ENCODE data around the gene TEX35.
"Not testable (repeated sequence)": the region's sequence is repeated elsewhere in the genome, so short reads cannot be mapped to it uniquely, and the experiment has no call there.

The TEX35 gene

DNA sequence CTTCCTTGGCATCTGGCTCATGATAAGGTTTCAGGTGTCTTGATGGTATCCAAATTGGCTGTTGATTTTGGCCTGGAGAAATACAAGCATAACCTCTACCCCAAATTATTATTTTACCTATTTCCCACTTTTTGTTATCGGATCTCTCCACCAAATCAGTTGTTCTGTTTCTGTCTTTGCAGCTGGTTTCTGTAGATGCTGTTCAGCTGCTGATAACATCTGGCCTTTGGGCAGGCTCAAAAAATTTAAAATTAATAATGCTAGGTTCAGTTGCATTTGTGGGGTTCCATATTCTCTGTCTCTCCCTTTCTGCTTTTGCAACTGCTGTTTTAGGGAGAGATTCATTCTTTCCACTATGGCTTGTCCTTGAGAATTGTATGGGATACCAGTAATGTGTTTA, 42.7 kb downstream of the TEX35 start:
- not testable (repeated sequence) for H3K79me2 ChIP-seq (ENCODE audit: control insufficient read depth, insufficient read depth, low read length, unreplicated experiment); H3K27me3 ChIP-seq (ENCODE audit: insufficient read depth, low read length); H2AFZ ChIP-seq (ENCODE audit: low read length, unreplicated experiment); H3K4me3 ChIP-seq (ENCODE audit: low read depth, low read length); H3K36me3 ChIP-seq (ENCODE audit: insufficient read depth, low read length); H3K27ac ChIP-seq (ENCODE audit: low read depth, low read length); H3K4me1 ChIP-seq (ENCODE audit: control insufficient read depth, insufficient read depth, low read length, unreplicated experiment)

DNA sequence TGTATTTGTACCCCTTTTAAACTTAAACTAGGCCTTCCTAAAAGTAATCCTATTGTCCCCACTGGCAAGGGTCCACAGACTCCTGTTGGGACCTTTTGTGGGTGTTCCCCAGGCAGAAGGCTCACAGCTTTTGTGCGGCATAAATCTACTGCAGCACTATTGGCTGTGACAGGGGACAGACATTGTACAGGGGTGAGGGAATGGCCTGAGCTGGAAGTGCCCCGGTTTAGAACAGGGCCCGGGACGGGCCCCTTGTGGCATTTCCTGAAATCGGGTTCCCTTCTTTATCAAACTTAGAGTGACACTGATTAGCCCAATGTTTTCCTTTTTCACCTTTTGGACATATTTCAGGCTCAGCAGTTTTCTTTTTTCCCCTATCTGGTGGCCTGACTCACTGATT, 45.9 kb downstream of the TEX35 start:
- not testable (repeated sequence) for H3K27ac ChIP-seq (ENCODE audit: low read depth, low read length); H3K4me3 ChIP-seq (ENCODE audit: low read depth, low read length); H3K27me3 ChIP-seq (ENCODE audit: insufficient read depth, low read length); H3K36me3 ChIP-seq (ENCODE audit: insufficient read depth, low read length); H3K79me2 ChIP-seq (ENCODE audit: control insufficient read depth, insufficient read depth, low read length, unreplicated experiment); H3K4me1 ChIP-seq (ENCODE audit: control insufficient read depth, insufficient read depth, low read length, unreplicated experiment); H2AFZ ChIP-seq (ENCODE audit: low read length, unreplicated experiment)

DNA sequence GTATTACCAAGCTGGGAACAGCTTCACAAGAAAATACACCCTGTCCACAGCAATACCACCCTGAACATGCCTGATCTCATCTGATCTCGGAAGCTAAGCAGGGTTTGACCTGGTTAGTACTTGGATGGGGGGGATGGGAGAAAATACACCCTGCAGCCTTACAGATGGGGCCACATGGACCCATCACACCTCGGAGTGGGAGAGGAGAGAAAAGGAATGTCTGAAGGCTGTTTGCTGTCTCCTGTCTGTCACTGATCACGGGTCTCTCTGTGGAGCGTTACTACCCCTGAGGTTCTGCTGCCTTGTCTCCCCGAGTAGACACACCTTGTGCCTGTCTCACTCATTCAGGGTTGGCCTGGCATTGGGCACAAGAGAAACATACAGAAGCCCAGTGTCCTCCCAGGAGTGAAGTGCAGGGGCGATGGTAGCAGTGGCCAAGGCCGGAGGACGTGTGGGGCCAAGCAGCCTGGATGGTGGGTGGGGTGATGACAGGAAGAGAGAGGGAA, 48.0 kb downstream of the TEX35 start:
- Histone ChIP-seq H3K79me2 (ENCODE audit: control insufficient read depth, insufficient read depth, low read length, unreplicated experiment) (no peaks in the 10 kb centered on the region), H3K36me3 (ENCODE audit: insufficient read depth, low read length) (no peaks in the 10 kb centered on the region), H2AFZ (ENCODE audit: low read length, unreplicated experiment) (no peak overlapping the region), H3K27me3 (ENCODE audit: insufficient read depth, low read length) (no peaks in the 10 kb centered on the region), H3K4me3 (ENCODE audit: low read depth, low read length) (no peak overlapping the region), H3K4me1 (ENCODE audit: control insufficient read depth, insufficient read depth, low read length, unreplicated experiment) (no peaks in the 10 kb centered on the region), H3K27ac (ENCODE audit: low read depth, low read length) (no peak overlapping the region)

DNA sequence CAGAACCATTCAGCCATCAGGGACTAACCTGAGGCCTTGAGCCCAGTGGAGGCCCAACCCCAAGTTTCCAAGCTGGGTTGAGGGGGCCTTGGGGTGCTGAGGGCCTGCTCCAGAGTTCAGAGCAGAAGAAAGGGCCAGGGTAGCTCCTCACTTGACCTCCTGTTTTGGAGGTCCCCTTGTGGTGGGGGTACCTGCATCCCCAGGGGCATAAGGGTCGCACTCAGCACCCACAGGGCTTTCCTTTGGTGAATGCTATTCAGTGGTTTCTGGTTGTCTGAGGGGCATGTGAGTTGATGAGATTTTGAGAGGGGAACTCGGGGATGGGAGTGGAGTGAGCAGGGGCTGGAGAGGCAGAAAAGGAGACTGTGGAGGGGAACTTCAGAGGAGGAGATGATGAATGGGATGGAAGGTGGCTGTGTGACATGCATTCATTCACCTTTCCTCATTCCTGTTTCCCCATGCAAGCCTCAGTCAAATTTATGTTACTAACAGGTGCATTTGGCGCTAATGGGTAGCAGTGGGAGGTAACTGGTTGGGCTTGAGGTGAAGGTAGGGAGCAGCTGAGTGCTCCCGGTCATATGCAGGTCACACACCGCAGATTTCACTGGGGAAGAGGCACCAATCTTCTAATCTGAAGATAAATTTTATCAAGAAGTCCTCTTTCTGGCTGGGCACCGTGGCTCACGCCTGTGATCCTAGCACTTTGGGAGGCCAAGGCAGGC, 50.4 kb downstream of the TEX35 start:
- H3K4me3 ChIP-seq (ENCODE audit: low read depth, low read length): no peak overlapping the region
- H3K79me2 ChIP-seq (ENCODE audit: control insufficient read depth, insufficient read depth, low read length, unreplicated experiment): no peaks in the 10 kb centered on the region
- no peaks in the 10 kb centered on the region for H3K4me1 ChIP-seq (ENCODE audit: control insufficient read depth, insufficient read depth, low read length, unreplicated experiment)
- H2AFZ ChIP-seq (ENCODE audit: low read length, unreplicated experiment): no peak overlapping the region
- no peaks in the 10 kb centered on the region for H3K36me3 ChIP-seq (ENCODE audit: insufficient read depth, low read length)
- no peak overlapping the region for H3K27ac ChIP-seq (ENCODE audit: low read depth, low read length)
- no peaks in the 10 kb centered on the region for H3K27me3 ChIP-seq (ENCODE audit: insufficient read depth, low read length)

DNA sequence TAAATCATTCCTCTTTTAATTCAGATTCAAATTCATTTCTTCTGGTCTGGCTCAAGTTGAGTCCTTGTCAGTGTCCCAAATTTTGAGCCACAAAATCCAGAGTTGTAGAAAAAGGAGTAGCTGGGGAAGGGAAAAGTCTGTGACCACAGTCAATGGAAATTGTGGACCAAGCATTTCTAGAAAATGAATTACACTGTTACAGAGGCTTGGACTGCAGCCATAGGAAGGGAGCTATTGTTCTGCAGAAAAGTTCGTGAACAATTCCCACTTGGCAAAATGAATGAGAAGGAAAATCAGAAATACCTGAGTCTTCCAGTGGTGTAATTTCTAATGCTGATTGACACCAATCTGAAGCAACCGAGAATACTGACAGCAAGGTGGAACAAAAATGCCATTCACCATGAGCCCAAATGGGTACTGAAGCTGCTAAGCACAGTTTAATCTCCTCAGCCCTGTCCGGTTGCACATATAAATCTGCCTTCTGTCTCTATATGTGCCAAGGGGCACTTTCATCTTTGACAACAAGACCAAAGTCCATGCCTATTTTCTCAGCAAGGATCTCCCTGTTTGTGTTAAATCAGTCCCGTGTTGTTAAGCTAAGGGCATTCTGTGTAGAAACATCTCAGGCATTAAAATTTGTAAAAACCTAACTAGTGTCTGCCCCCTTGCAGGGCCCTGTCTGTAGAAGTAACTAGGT, 51.3 kb downstream of the TEX35 start:
- no peaks in the 10 kb centered on the region for H3K27me3 ChIP-seq (ENCODE audit: insufficient read depth, low read length)
- no peak overlapping the region for H3K4me3 ChIP-seq (ENCODE audit: low read depth, low read length)
- H2AFZ ChIP-seq (ENCODE audit: low read length, unreplicated experiment): no peak overlapping the region
- no peaks in the 10 kb centered on the region for H3K4me1 ChIP-seq (ENCODE audit: control insufficient read depth, insufficient read depth, low read length, unreplicated experiment)
- no peak overlapping the region for H3K27ac ChIP-seq (ENCODE audit: low read depth, low read length)
- no peaks in the 10 kb centered on the region for H3K79me2 ChIP-seq (ENCODE audit: control insufficient read depth, insufficient read depth, low read length, unreplicated experiment)
- H3K36me3 ChIP-seq (ENCODE audit: insufficient read depth, low read length): no peaks in the 10 kb centered on the region

DNA sequence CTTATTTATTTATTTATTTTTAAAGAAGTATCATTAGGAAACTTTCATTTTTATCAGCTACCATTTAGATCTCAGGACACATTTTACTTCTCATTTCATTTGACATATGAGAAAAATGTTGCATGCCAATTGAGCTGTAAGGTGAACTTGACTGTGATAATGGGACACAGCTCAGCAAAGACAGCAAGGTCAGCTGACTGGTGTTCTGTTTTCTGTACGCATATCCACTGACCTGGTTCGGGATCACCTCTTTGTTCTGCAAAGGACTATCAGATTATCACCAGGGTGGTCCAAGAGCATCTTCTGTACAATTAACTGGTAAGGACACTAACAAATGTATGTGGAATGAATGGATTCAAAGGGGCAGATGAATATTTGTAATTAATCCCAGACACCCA, 51.9 kb downstream of the TEX35 start:
- Histone ChIP-seq H3K36me3 (ENCODE audit: insufficient read depth, low read length) (no peaks in the 10 kb centered on the region), H3K27me3 (ENCODE audit: insufficient read depth, low read length) (no peaks in the 10 kb centered on the region), H3K79me2 (ENCODE audit: control insufficient read depth, insufficient read depth, low read length, unreplicated experiment) (no peaks in the 10 kb centered on the region), H3K4me1 (ENCODE audit: control insufficient read depth, insufficient read depth, low read length, unreplicated experiment) (no peaks in the 10 kb centered on the region), H2AFZ (ENCODE audit: low read length, unreplicated experiment) (no peak overlapping the region), H3K4me3 (ENCODE audit: low read depth, low read length) (no peak overlapping the region), H3K27ac (ENCODE audit: low read depth, low read length) (no peak overlapping the region)

DNA sequence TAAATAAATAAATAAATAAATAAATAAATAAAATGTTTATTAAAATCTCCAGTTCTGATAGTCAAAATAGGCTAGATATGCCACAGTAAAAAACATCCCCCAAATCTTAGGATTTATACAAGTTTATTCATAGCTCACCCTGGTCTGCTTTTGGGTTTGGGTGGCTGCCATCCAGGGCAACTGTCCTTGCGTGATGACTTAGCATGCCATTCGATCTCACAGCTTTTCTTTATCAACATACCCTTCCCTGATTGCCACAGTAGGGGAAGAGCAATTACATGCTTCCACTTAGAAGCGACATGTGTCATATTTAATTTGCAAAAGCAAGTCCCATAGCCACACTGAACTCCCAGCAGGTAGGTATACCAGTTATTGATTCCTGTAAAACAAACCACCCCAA, 52.7 kb downstream of the TEX35 start:
- H3K27ac ChIP-seq (ENCODE audit: low read depth, low read length): no peak overlapping the region
- H3K36me3 ChIP-seq (ENCODE audit: insufficient read depth, low read length): no peaks in the 10 kb centered on the region
- no peaks in the 10 kb centered on the region for H3K79me2 ChIP-seq (ENCODE audit: control insufficient read depth, insufficient read depth, low read length, unreplicated experiment)
- no peak overlapping the region for H3K4me3 ChIP-seq (ENCODE audit: low read depth, low read length)
- H2AFZ ChIP-seq (ENCODE audit: low read length, unreplicated experiment): no peak overlapping the region
- H3K27me3 ChIP-seq (ENCODE audit: insufficient read depth, low read length): no peaks in the 10 kb centered on the region
- no peaks in the 10 kb centered on the region for H3K4me1 ChIP-seq (ENCODE audit: control insufficient read depth, insufficient read depth, low read length, unreplicated experiment)

DNA sequence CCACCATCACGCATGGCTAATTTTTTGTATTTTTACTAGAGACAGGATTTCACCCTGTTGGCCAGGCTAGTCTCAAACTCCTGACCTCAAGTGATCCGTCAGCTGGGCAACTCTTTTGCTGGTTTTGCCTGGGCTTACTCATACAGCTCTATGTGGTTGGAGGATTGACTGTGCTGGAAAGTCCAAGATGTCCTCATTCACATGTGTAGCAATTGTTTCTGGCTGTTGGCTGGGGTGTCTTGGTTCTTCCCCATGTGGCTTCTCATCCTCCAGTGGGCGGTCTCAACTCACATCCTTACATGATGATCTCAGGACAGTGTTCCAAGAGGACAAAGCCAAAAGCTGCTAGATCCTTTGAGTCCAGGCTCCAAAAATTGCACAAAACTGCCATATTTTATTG, 53.3 kb downstream of the TEX35 start:
- H3K4me3 ChIP-seq (ENCODE audit: low read depth, low read length): no peak overlapping the region
- H3K27me3 ChIP-seq (ENCODE audit: insufficient read depth, low read length): no peaks in the 10 kb centered on the region
- no peak overlapping the region for H3K27ac ChIP-seq (ENCODE audit: low read depth, low read length)
- H3K79me2 ChIP-seq (ENCODE audit: control insufficient read depth, insufficient read depth, low read length, unreplicated experiment): no peaks in the 10 kb centered on the region
- no peaks in the 10 kb centered on the region for H3K4me1 ChIP-seq (ENCODE audit: control insufficient read depth, insufficient read depth, low read length, unreplicated experiment)
- H2AFZ ChIP-seq (ENCODE audit: low read length, unreplicated experiment): no peak overlapping the region
- no peaks in the 10 kb centered on the region for H3K36me3 ChIP-seq (ENCODE audit: insufficient read depth, low read length)

DNA sequence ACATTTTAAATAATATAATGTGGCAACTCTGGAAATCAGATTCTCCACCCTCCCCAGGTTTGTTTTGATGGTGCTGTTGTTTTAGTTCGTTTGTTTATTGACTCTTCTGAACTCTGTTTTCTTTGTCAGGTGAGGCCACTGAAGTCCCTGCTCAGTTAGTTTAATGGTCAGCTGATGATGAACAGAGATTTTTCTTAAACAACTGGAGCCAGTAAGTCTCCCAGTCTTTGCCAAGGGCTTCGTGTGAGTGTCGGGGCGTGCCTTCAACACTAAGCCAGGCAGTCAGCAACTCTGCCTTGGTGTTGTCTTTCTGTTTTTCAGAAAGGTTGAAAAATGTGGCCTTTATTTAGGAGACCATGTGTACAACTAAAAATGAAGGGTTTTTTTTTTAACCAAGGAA, 58.9 kb downstream of the TEX35 start:
- Histone ChIP-seq H3K79me2 (ENCODE audit: control insufficient read depth, insufficient read depth, low read length, unreplicated experiment) (no peaks in the 10 kb centered on the region), H3K4me1 (ENCODE audit: control insufficient read depth, insufficient read depth, low read length, unreplicated experiment) (no peaks in the 10 kb centered on the region), H3K4me3 (ENCODE audit: low read depth, low read length) (no peak overlapping the region), H3K36me3 (ENCODE audit: insufficient read depth, low read length) (no peaks in the 10 kb centered on the region), H2AFZ (ENCODE audit: low read length, unreplicated experiment) (no peak overlapping the region), H3K27me3 (ENCODE audit: insufficient read depth, low read length) (no peaks in the 10 kb centered on the region), H3K27ac (ENCODE audit: low read depth, low read length) (no peak overlapping the region)

All from ACC112 (cell line).